Measurements from ENCODE around the gene SENP2.

GRCh38 chr3:185667574-185667973, 81.5 kb downstream of the SENP2 start:
- no peak for TF ChIP-seq CTCF (IDR thresholded peaks at IDR 0.05 in 2 of 3, conservative IDR thresholded peaks at IDR 0.05 in 1 of 3; ENCODE audit: borderline replicate concordance in 1 of 3, insufficient read depth in 1 of 3, low read depth in 2 of 3, low read length in 2 of 3)
- no peak for TF ChIP-seq RAD21 (IDR thresholded peaks at IDR 0.05; ENCODE audit: low read depth)
- no peak for TF ChIP-seq POLR2A (IDR thresholded peaks at IDR 0.05; ENCODE audit: borderline replicate concordance, extremely low read depth, insufficient read depth, insufficient read length)
- TF ChIP-seq, protein P1, sequence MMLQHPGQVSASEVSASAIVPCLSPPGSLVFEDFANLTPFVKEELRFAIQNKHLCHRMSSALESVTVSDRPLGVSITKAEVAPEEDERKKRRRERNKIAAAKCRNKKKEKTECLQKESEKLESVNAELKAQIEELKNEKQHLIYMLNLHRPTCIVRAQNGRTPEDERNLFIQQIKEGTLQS (IDR thresholded peaks at IDR 0.05): no peak
- no peak for TF ChIP-seq POLR2AphosphoS5 (IDR thresholded peaks at IDR 0.05; ENCODE audit: low read depth, low read length)
- no peak for TF ChIP-seq ZBTB33 (IDR thresholded peaks at IDR 0.05; ENCODE audit: extremely low read depth, insufficient replicate concordance, low read length)
- no peak for TF ChIP-seq EZH2phosphoT487 (IDR thresholded peaks at IDR 0.05; ENCODE audit: borderline replicate concordance)
- no peak for TF ChIP-seq JUND (IDR thresholded peaks at IDR 0.05)
- TF ChIP-seq, protein P2, sequence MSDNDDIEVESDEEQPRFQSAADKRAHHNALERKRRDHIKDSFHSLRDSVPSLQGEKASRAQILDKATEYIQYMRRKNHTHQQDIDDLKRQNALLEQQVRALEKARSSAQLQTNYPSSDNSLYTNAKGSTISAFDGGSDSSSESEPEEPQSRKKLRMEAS (IDR thresholded peaks at IDR 0.05): no peak
- TF ChIP-seq, protein P3, sequence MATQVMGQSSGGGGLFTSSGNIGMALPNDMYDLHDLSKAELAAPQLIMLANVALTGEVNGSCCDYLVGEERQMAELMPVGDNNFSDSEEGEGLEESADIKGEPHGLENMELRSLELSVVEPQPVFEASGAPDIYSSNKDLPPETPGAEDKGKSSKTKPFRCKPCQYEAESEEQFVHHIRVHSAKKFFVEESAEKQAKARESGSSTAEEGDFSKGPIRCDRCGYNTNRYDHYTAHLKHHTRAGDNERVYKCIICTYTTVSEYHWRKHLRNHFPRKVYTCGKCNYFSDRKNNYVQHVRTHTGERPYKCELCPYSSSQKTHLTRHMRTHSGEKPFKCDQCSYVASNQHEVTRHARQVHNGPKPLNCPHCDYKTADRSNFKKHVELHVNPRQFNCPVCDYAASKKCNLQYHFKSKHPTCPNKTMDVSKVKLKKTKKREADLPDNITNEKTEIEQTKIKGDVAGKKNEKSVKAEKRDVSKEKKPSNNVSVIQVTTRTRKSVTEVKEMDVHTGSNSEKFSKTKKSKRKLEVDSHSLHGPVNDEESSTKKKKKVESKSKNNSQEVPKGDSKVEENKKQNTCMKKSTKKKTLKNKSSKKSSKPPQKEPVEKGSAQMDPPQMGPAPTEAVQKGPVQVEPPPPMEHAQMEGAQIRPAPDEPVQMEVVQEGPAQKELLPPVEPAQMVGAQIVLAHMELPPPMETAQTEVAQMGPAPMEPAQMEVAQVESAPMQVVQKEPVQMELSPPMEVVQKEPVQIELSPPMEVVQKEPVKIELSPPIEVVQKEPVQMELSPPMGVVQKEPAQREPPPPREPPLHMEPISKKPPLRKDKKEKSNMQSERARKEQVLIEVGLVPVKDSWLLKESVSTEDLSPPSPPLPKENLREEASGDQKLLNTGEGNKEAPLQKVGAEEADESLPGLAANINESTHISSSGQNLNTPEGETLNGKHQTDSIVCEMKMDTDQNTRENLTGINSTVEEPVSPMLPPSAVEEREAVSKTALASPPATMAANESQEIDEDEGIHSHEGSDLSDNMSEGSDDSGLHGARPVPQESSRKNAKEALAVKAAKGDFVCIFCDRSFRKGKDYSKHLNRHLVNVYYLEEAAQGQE (IDR thresholded peaks at IDR 0.05; ENCODE audit: low read depth): no peak
- TF ChIP-seq SIN3A (IDR thresholded peaks at IDR 0.05; ENCODE audit: low read depth): no peak
- TF ChIP-seq EZH2 (IDR thresholded peaks at IDR 0.05): no peak
- no peak for TF ChIP-seq CBX3 (IDR thresholded peaks at IDR 0.05; ENCODE audit: low read depth)
